GM18498 (cell line): ENCODE results near the gene GALNTL6.
"Not testable (repeated sequence)": the region's sequence is repeated elsewhere in the genome, so short reads cannot be mapped to it uniquely, and the experiment has no call there.

Source experiments
- ATAC-seq: cut with Tn5 transposase; IDR thresholded peaks from one replicate; pipeline ENCODE4 v1.9.1; 2021; ENCODE audit warnings: mild to moderate bottlenecking, moderate library complexity; ENCODE audit not compliant: unreplicated experiment

GALNTL6 gene

GRCh38 chr4:172898715-172899114 lies 1085.5 kb downstream of the GALNTL6 start:
- ATAC-seq = no peak

DNA sequence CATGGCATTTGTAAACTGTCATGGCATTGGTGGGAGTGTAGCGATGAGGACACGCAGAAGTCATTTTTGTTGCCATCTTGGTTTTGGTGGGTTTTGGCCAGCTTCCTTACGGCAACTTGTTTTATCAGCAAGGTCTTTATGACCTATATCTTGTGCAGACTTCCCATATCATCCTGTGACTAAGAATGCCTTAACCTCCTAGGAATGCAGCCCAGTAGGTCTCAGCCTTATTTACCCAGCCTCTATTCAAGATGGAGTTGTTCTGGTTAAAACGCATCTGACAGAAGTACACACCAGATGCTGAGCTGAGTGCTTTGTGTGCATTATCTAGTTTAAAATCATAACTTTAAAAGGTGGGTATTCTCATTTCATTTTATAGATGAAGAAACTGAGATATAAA lies 1086.7 kb downstream of the GALNTL6 start:
- no peak for ATAC-seq

DNA sequence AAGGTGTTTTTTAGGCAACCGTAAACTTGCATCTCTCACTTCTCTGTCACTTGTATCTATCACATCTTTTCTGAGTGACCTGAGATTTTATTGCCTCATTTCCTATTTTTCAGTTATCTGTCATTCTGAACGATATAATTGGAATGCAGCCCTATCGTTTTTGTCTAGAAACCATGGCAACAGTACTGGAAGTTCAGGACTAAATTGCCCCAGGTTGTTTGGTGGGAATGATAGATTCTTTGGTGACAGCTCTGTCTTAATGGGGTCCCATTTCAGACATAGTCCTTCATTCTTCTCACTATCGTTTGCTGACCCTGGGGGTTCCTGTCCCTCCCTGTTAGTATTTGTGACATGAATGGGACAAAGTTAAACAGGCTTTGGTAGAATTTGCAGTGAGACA lies 1087.7 kb downstream of the GALNTL6 start:
- ATAC-seq = no peak

GRCh38 chr4:172912468-172912867 lies 1099.3 kb downstream of the GALNTL6 start:
- not testable (repeated sequence) for ATAC-seq

DNA sequence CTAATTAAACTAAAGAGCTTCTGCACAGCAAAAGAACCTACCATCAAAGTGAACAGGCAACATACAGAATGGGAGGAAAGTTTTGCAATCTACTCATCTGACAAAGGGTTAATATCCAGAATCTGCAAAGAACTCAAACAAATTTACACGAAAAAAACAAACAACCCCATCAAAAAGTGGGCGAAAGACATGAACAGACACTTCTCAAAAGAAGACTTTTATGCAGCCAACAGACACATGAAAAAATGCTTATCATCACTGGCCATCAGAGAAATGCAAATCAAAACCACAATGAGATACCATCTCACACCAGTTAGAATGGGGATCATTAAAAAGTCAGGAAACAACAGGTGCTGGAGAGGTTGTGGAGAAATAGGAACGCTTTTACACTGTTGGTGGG lies 1104.2 kb downstream of the GALNTL6 start:
- ATAC-seq = not testable (repeated sequence)

GRCh38 chr4:172919269-172919668 lies 1106.1 kb downstream of the GALNTL6 start:
- no peak for ATAC-seq

GRCh38 chr4:172927096-172927814 lies 1114.1 kb downstream of the GALNTL6 start:
- ATAC-seq = no peak

GRCh38 chr4:172928347-172928746 lies 1115.1 kb downstream of the GALNTL6 start:
- ATAC-seq = no peak

GRCh38 chr4:172938072-172938829 lies 1125.0 kb downstream of the GALNTL6 start:
- ATAC-seq = no peak

DNA sequence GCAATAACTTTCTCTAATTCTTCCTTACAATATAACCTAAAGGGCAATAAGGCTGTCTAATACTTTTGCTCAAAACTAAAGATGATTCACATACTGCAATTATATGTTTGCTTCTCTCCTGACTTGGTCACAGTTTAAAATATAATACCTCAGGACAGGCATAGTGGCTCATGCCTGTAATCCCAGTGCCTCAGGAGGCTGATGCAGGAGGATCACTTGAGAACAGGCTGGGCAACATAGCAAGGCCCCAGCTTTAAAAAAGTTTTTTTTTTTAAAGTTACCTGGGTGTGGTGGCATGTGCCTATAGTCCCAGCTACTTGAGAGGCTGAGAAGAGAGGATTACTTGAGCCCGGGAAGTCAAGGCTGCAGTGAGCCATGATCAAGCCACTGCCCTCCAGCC lies 1125.7 kb downstream of the GALNTL6 start:
- ATAC-seq = no peak

DNA sequence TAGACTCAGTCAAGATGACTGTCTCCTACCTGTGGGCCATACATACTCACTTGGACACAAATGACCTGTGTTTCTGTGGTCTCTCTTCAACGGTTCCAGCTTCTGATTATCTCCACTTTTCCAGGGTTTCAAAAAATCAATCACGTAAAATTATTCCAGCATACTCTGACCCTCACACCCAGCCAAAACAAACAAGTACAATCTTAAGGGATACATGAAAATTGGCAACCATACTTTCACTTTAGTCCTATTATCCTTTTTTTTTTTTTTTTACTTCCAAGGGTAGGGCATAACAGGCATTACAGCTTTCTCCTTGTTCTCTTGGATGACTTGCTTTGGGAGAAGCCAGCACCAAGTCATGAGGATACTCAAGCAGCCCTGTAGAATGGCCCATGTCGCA lies 1129.6 kb downstream of the GALNTL6 start:
- no peak for ATAC-seq

- no peak for ATAC-seq
Observed at GRCh38 chr4:172945611-172946010, 1132.4 kb downstream of the GALNTL6 start.

- no peak for ATAC-seq
Observed at GRCh38 chr4:172946503-172946902, 1133.3 kb downstream of the GALNTL6 start.

GRCh38 chr4:172947594-172947993 lies 1134.4 kb downstream of the GALNTL6 start:
- ATAC-seq = no peak

DNA sequence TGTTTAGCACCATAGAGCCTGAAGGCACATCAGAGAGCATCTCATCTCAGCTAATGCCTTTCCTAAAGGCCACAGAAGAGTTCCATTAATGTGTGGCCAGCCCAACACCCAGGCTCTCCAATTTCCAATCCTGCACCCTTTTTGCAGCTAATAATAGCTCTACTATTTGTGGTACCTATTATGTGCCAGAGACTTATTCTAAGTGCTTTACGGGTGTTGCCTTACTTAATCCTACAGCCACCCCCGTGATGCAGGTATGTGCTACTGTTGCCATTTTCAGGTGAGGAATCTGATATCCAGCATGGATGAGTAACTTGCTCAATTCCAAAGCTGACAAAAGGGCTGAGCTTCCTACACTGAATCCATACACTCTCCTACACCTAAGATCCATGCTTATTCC lies 1137.8 kb downstream of the GALNTL6 start:
- ATAC-seq = no peak

DNA sequence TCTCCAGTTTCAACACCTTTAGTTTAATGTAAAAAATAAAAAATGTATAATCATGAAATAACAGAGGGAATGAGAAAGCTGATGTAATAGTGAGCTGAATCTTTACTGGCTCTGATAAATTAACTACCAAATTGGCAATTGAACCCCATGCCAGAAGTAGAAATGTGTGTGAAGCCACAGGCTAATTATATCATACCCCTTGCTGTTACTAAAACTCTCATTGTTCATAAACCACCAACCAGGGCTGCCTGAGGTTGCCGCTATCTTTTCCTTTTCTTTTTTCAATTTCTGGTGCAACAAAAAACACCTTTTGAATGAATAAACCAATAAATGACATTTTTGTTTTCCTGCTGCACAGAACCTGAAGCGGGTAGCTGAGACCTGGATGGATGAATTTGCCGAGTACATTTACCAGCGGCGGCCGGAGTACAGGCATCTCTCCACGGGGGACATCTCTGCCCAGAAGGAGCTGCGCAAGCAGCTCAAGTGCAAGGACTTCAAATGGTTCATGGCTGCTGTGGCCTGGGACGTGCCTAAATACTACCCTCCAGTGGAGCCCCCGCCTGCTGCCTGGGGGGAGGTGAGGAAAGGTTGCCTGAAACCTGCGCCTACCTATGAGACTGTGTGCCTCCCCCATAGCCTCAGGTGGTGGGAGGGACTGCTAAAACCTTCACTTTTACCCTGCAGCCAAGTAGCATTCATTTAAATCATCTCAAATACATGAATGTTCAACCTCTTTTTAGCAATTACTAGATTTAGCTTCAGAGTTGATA lies 1138.7 kb downstream of the GALNTL6 start:
- ATAC-seq = no peak

GRCh38 chr4:172953896-172954568 lies 1140.8 kb downstream of the GALNTL6 start:
- ATAC-seq = no peak

GRCh38 chr4:172956340-172956739 lies 1143.1 kb downstream of the GALNTL6 start:
- ATAC-seq = not testable (repeated sequence)

DNA sequence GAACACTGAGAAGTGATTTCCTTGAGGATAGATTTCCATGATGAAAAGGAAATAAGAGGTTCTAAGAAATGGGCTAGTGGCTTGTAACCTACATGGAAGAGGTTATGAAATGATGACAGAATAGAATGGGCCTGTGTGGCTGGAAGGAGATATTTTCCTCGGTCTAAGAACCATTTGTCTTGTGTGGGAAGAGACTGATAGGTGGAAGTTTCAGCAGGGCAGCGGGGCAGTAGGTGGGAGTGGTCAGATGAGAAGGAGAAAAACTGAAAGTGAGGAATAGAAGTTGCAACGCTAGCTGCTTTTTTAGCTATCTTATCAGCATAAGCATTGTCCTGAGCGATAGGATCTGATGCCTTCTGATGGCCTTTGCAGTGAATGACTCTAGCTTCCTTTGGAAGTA lies 1144.0 kb downstream of the GALNTL6 start:
- ATAC-seq = no peak

DNA sequence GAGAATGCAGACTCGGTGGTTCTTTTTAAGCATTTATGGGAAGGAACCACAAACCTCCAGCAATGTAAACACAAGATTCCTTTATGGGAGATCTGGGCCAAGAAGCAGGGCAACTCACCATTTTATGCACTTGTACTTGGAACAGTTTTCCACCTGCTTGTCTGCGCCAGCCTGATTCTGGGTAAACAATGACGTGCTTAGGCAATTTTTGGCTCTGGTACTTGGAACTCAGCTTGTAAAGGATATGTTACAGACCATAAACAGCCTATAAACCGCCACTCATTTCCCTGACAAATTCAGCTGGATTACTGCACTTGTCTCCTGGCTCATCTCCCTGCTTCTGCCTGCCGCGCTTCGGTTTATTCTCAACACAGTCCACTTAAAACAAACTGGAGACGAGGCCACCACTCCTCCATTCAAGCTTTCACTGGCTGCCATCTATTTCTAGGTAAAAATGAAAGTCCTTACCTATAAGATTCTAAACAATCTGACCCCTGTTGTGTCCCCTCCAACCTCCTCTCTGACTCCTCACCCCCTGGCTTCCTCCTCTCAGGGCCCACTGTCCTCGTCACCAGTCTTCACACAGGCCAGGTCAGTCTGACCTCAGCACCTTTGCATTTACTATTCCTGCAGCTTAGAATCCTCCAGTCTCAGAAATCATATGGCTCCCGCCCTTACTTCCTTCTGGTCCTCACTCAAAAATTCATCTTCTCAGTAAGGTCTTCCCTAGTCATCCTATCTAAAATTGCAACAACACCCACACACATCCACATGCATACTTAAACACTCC lies 1149.6 kb downstream of the GALNTL6 start:
- ATAC-seq = no peak
